Ureter (tissue), 1 donor: Measurements from ENCODE around the gene DPH2. TPM values are rescaled to one million over a fixed set of nuclear protein-coding genes. Genes with fewer than 3 reads are reported as not detected.

Experiments used
- total RNA-seq: library from RNA; stranded (reverse); gene quantifications from one replicate; pipeline ENCODE4 v1.2.4, GENCODE V29; 2023
- donor health status: DM: yes; HTN: yes; CAD: no.

DPH2 gene
- total RNA-seq, 1 donor from 2014 or later, result 32.2 TPM

Other genes with a start within 250 kb of the DPH2 start
- 5.7 TPM for gene ARTN, start 36.2 kb upstream of the DPH2 start, total RNA-seq
- 22.1 TPM for gene IPO13, start 23.1 kb upstream of the DPH2 start, total RNA-seq
- gene ATP6V0B, start 5.0 kb downstream of the DPH2 start, total RNA-seq, result 98.3 TPM
- gene B4GALT2, start 9.2 kb downstream of the DPH2 start, total RNA-seq, result 39.7 TPM
- 22.6 TPM for gene CCDC24, start 21.6 kb downstream of the DPH2 start, total RNA-seq
- 38.3 TPM for gene SLC6A9, start 61.5 kb downstream of the DPH2 start, total RNA-seq
- gene KLF17, start 148.8 kb downstream of the DPH2 start, total RNA-seq, result not detected
- not detected for gene KLF18, start 171.6 kb downstream of the DPH2 start, total RNA-seq
- gene DMAP1, start 243.5 kb downstream of the DPH2 start, total RNA-seq, result 47.6 TPM